ENCODE data around the gene PRELID2. TPM values are rescaled to one million over a fixed set of nuclear protein-coding genes. Genes with fewer than 3 reads are reported as not detected.

PRELID2 gene
- total and polyA plus RNA-seq, 2 experiments from 2014 or later, result 7.0 to 7.4 TPM

GRCh38 chr5:145806923-145807322 is 28.2 kb downstream of the PRELID2 start:
- H3K4me1 ChIP-seq (ENCODE audit: insufficient read depth), result no peaks in the 10 kb centered on the region
- in situ Hi-C loops (cut with MboI), result loop anchor here (25.0 kb wide), 1 partner anchor 1595 kb away; no protein-coding TSS in a partner anchor
- H3K9me2 ChIP-seq (ENCODE audit: insufficient read depth), result no peaks in the 10 kb centered on the region
- H3K4me2 ChIP-seq (ENCODE audit: unreplicated experiment), result no peak overlapping the region
- no peaks in the 10 kb centered on the region for H3K79me2 ChIP-seq (ENCODE audit: insufficient read depth)
- H3K27me3 ChIP-seq (replicated peaks; ENCODE audit: insufficient read depth), result no peaks in the 10 kb centered on the region
- no peak overlapping the region for H3K9ac ChIP-seq
- no peak for DNase-seq
- no peak for TF ChIP-seq EZH2phosphoT487 (IDR thresholded peaks at IDR 0.05; ENCODE audit: insufficient read depth, low read depth)
- TF ChIP-seq EZH2 (IDR thresholded peaks at IDR 0.05; ENCODE audit: insufficient read depth, poor library complexity, severe bottlenecking), result no peak
- H3K27ac ChIP-seq, result no peak overlapping the region
- H2AFZ ChIP-seq, result no peak overlapping the region
- H3K4me3 ChIP-seq, result no peak overlapping the region
- no peaks in the 10 kb centered on the region for H3K36me3 ChIP-seq (ENCODE audit: low read depth)
- H3K9me3 ChIP-seq (ENCODE audit: low read depth), result no peaks in the 10 kb centered on the region
- 90% methylated on average over 5 of the region's 5 CpGs for WGBS, 2 experiments (ENCODE audit: low coverage in 1 of 2, low lambda C conversion rate in 2 of 2, missing lambda C conversion rate in 2 of 2)
- H3F3A ChIP-seq (ENCODE audit: insufficient read depth), result no peaks in the 10 kb centered on the region
- H4K20me1 ChIP-seq (ENCODE audit: insufficient read depth), result no peaks in the 10 kb centered on the region

- H3K79me2 ChIP-seq (ENCODE audit: insufficient read depth), result no peaks in the 10 kb centered on the region
- H3K4me2 ChIP-seq (ENCODE audit: unreplicated experiment), result no peak overlapping the region
- no peaks in the 10 kb centered on the region for H3K4me1 ChIP-seq (ENCODE audit: insufficient read depth)
- no peaks in the 10 kb centered on the region for H3K36me3 ChIP-seq (ENCODE audit: low read depth)
- H3K9me2 ChIP-seq (ENCODE audit: insufficient read depth), result no peaks in the 10 kb centered on the region
- WGBS, 2 experiments (ENCODE audit: low coverage in 1 of 2, low lambda C conversion rate in 2 of 2, missing lambda C conversion rate in 2 of 2), result 72 to 74% methylated on average over 4 of the region's 4 CpGs
- no peaks in the 10 kb centered on the region for H4K20me1 ChIP-seq (ENCODE audit: insufficient read depth)
- H3K9me3 ChIP-seq (ENCODE audit: low read depth), result no peaks in the 10 kb centered on the region
- no peaks in the 10 kb centered on the region for H3K27me3 ChIP-seq (replicated peaks; ENCODE audit: insufficient read depth)
- no peak overlapping the region for H3K4me3 ChIP-seq
- no peak overlapping the region for H3K9ac ChIP-seq
- H3F3A ChIP-seq (ENCODE audit: insufficient read depth), result no peaks in the 10 kb centered on the region
- in situ Hi-C loops (cut with MboI), result loop anchor here (25.0 kb wide), 1 partner anchor 1594 kb away; no protein-coding TSS in a partner anchor
- H2AFZ ChIP-seq, result no peak overlapping the region
- no peak for TF ChIP-seq EZH2phosphoT487 (IDR thresholded peaks at IDR 0.05; ENCODE audit: insufficient read depth, low read depth)
- TF ChIP-seq EZH2 (IDR thresholded peaks at IDR 0.05; ENCODE audit: insufficient read depth, poor library complexity, severe bottlenecking), result no peak
- no peak overlapping the region for H3K27ac ChIP-seq
- DNase-seq, result no peak
Measured at GRCh38 chr5:145805819-145806218, 29.3 kb downstream of the PRELID2 start.

GRCh38 chr5:145804701-145805100 is 30.4 kb downstream of the PRELID2 start:
- no peaks in the 10 kb centered on the region for H3K36me3 ChIP-seq (ENCODE audit: low read depth)
- no peak overlapping the region for H3K4me3 ChIP-seq
- H3K4me1 ChIP-seq (ENCODE audit: insufficient read depth), result no peaks in the 10 kb centered on the region
- no peak overlapping the region for H2AFZ ChIP-seq
- no peaks in the 10 kb centered on the region for H4K20me1 ChIP-seq (ENCODE audit: insufficient read depth)
- no peak for DNase-seq
- H3K27me3 ChIP-seq (replicated peaks; ENCODE audit: insufficient read depth), result no peaks in the 10 kb centered on the region
- no peak overlapping the region for H3K4me2 ChIP-seq (ENCODE audit: unreplicated experiment)
- no peaks in the 10 kb centered on the region for H3F3A ChIP-seq (ENCODE audit: insufficient read depth)
- H3K27ac ChIP-seq, result no peak overlapping the region
- WGBS, 2 experiments (ENCODE audit: low coverage in 1 of 2, low lambda C conversion rate in 2 of 2, missing lambda C conversion rate in 2 of 2), result 92 to 96% methylated on average over 3 of the region's 3 CpGs
- no peaks in the 10 kb centered on the region for H3K9me3 ChIP-seq (ENCODE audit: low read depth)
- H3K9me2 ChIP-seq (ENCODE audit: insufficient read depth), result no peaks in the 10 kb centered on the region
- TF ChIP-seq EZH2phosphoT487 (IDR thresholded peaks at IDR 0.05; ENCODE audit: insufficient read depth, low read depth) (no peak), EZH2 (IDR thresholded peaks at IDR 0.05; ENCODE audit: insufficient read depth, poor library complexity, severe bottlenecking) (no peak)
- in situ Hi-C loops (cut with MboI), result loop anchor here (25.0 kb wide), 1 partner anchor 1592 kb away; no protein-coding TSS in a partner anchor
- H3K9ac ChIP-seq, result no peak overlapping the region
- no peaks in the 10 kb centered on the region for H3K79me2 ChIP-seq (ENCODE audit: insufficient read depth)

- no peak for TF ChIP-seq EZH2phosphoT487 (IDR thresholded peaks at IDR 0.05; ENCODE audit: insufficient read depth, low read depth)
- no peak for TF ChIP-seq EZH2 (IDR thresholded peaks at IDR 0.05; ENCODE audit: insufficient read depth, poor library complexity, severe bottlenecking)
- Histone ChIP-seq H3K4me1 (ENCODE audit: insufficient read depth) (no peaks in the 10 kb centered on the region), H3K9ac (no peak overlapping the region), H3K27ac (no peak overlapping the region), H3K4me3 (no peak overlapping the region), H3K79me2 (ENCODE audit: insufficient read depth) (no peaks in the 10 kb centered on the region), H4K20me1 (ENCODE audit: insufficient read depth) (no peaks in the 10 kb centered on the region), H2AFZ (no peak overlapping the region), H3K36me3 (ENCODE audit: low read depth) (no peaks in the 10 kb centered on the region), H3K9me2 (ENCODE audit: insufficient read depth) (no peaks in the 10 kb centered on the region), H3F3A (ENCODE audit: insufficient read depth) (no peaks in the 10 kb centered on the region), H3K27me3 (replicated peaks; ENCODE audit: insufficient read depth) (no peaks in the 10 kb centered on the region), H3K4me2 (ENCODE audit: unreplicated experiment) (no peak overlapping the region), H3K9me3 (ENCODE audit: low read depth) (no peaks in the 10 kb centered on the region)
- no peak for DNase-seq
- 90 to 93% methylated on average over 9 of the region's 9 CpGs for WGBS, 2 experiments (ENCODE audit: low coverage in 1 of 2, low lambda C conversion rate in 2 of 2, missing lambda C conversion rate in 2 of 2)
- in situ Hi-C loops (cut with MboI), result loop anchor here (25.0 kb wide), 1 partner anchor 1591 kb away; no protein-coding TSS in a partner anchor
Measured at GRCh38 chr5:145803112-145804004, 31.8 kb downstream of the PRELID2 start.
